ENCODE data around the gene FAF1. TPM values are rescaled to one million over a fixed set of nuclear protein-coding genes. Genes with fewer than 3 reads are reported as not detected.
A peak's percentile ranks its signal among the peaks of the same experiment; 100 is the strongest.

Gene FAF1
- total RNA-seq, 4 donors from 2014 or later: 25.1 to 55.7 (median 38.8) TPM

- no peak for DNase-seq (ENCODE audit: low spot score in 2 of 2)
- H3K4me1 ChIP-seq: peaks cover 0 to 99% (median 44%) of the 10 kb centered on the region in 4 donors
- H3K4me3 ChIP-seq: peak within 1 kb of the TSS; percentile 0 to 37 (median 20)
- no peaks in the 10 kb centered on the region for H3K9me3 ChIP-seq
- no peak within 1 kb of the TSS for H3K27ac ChIP-seq
- no peak for TF ChIP-seq CTCF (IDR thresholded peaks at IDR 0.05)
- no peak for TF ChIP-seq POLR2A (IDR thresholded peaks at IDR 0.05)
- no peak for TF ChIP-seq EP300 (IDR thresholded peaks at IDR 0.05)
- peaks cover 18 to 97% of the 10 kb centered on the region in 2 donors for H3K27me3 ChIP-seq
- no peaks in the 10 kb centered on the region for H3K36me3 ChIP-seq
- 4 to 5% methylated on average over 26 to 56 of the region's 61 CpGs for WGBS, 2 donors
Observed at GRCh38 chr1:50422946-50423669, 537.0 kb downstream of the FAF1 start, which contains the start of gene DMRTA2. Gene DMRTA2 (minus strand): TSS chr1:50423443. CDS start chr1:50421536, 1,907 bp downstream.

- Histone ChIP-seq H3K27ac (no peak overlapping the region), H3K9me3 (no peaks in the 10 kb centered on the region), H3K4me3 (peak overlapping the region in 2 of 4 donors; percentile 10 to 37), H3K36me3 (no peaks in the 10 kb centered on the region), H3K27me3 (peaks cover 18 to 97% of the 10 kb centered on the region in 2 donors), H3K4me1 (peaks cover 0 to 99% (median 44%) of the 10 kb centered on the region in 4 donors)
- TF ChIP-seq CTCF (IDR thresholded peaks at IDR 0.05) (no peak), POLR2A (IDR thresholded peaks at IDR 0.05) (no peak), EP300 (IDR thresholded peaks at IDR 0.05) (no peak)
- no peak for DNase-seq (ENCODE audit: low spot score in 2 of 2)
- 10% methylated on average over 14 to 21 of the region's 21 CpGs for WGBS, 2 donors
Observed at GRCh38 chr1:50422675-50422945, 537.5 kb downstream of the FAF1 start.

- Histone ChIP-seq H3K36me3 (no peaks in the 10 kb centered on the region), H3K4me3 (peak overlapping the region in 1 of 4 donors; percentile 10), H3K4me1 (peaks cover 0 to 99% (median 47%) of the 10 kb centered on the region in 4 donors), H3K27me3 (peaks cover 18 to 97% of the 10 kb centered on the region in 2 donors), H3K27ac (no peak overlapping the region), H3K9me3 (no peaks in the 10 kb centered on the region)
- TF ChIP-seq EP300 (IDR thresholded peaks at IDR 0.05) (no peak), CTCF (IDR thresholded peaks at IDR 0.05) (no peak), POLR2A (IDR thresholded peaks at IDR 0.05) (no peak)
- no peak for DNase-seq (ENCODE audit: low spot score in 2 of 2)
- WGBS, 2 donors: 29 to 36% methylated on average over 27 of the region's 27 CpGs
Observed at GRCh38 chr1:50421768-50422674, 538.0 kb downstream of the FAF1 start.

GRCh38 chr1:50421366-50421748, 538.7 kb downstream of the FAF1 start:
- 5% methylated on average over 37 to 38 of the region's 38 CpGs for WGBS, 2 donors
- Histone ChIP-seq H3K4me1 (peaks cover 0 to 99% (median 49%) of the 10 kb centered on the region in 4 donors), H3K36me3 (no peaks in the 10 kb centered on the region), H3K4me3 (peak overlapping the region in 1 of 4 donors; percentile 1), H3K9me3 (no peaks in the 10 kb centered on the region), H3K27ac (no peak overlapping the region), H3K27me3 (peaks cover 18 to 97% of the 10 kb centered on the region in 2 donors)
- TF ChIP-seq CTCF (IDR thresholded peaks at IDR 0.05) (no peak), POLR2A (IDR thresholded peaks at IDR 0.05) (no peak), EP300 (IDR thresholded peaks at IDR 0.05) (no peak)
- no peak for DNase-seq (ENCODE audit: low spot score in 2 of 2)

Data from tibial nerve (tissue), 4 donors.